B cell (primary cell): Measurements from ENCODE around the gene PRELID3B. TPM values are rescaled to one million over a fixed set of nuclear protein-coding genes. Genes with fewer than 3 reads are reported as not detected.

Experiments used
- ATAC-seq: fragments of 200-7000 bp; cut with Tn5 transposase; one replicate; pipeline ENCODE4 v1.10.0; 2021; ENCODE audit warnings: low read depth, mild to moderate bottlenecking, moderate number of reproducible peaks, moderate library complexity
- CTCF ChIA-PET: fragments of 350-600 bp; sonication (Branson Sonifier 250); formaldehyde crosslinking; loops from one replicate; lab custom pipeline; 2021; ENCODE audit warnings: antibody characterized with exemption, inconsistent platforms; lab: Charles Lee
- POLR2A ChIA-PET: fragments of 350-600 bp; sonication (Branson Sonifier 250); formaldehyde crosslinking; loops from one replicate; lab custom pipeline; 2021; ENCODE audit warnings: antibody characterized with exemption; lab: Charles Lee
- DNase-seq: peaks from one replicate; pipeline ENCODE4 v3.0.0; 2013
- H2AFZ ChIP-seq: 2 replicates; pipeline ENCODE4 v1.6.1; 2012; ENCODE audit warnings: mild to moderate bottlenecking, low read depth, low read length; ENCODE audit not compliant: insufficient read depth, poor library complexity, severe bottlenecking
- H3K27ac ChIP-seq, 2 donors: 1 replicate in 1 of 2; 2 replicates in 1 of 2; pipeline ENCODE4 v1.5.1; 2012 to 2013; ENCODE audit warnings: low read length in 2 of 2, mild to moderate bottlenecking in 2 of 2, moderate library complexity in 1 of 2
- H3K27me3 ChIP-seq, 4 experiments: fragments of 200-600 bp in 1 of 4; sonication (generic) in 1 of 4; replicated peaks in 1 of 4; 1 replicate in 2 of 4; 2 replicates in 2 of 4; pipeline versions ENCODE4 v1.6.1 to v1.7.0; 2013 to 2016; ENCODE audit warnings: low read length in 3 of 4, mild to moderate bottlenecking in 2 of 4, mixed read lengths in 1 of 4, moderate library complexity in 1 of 4; ENCODE audit not compliant: insufficient read depth in 4 of 4, control insufficient read depth in 3 of 4; ENCODE audit errors: control extremely low read depth in 1 of 4
- H3K36me3 ChIP-seq, 2 experiments: replicated peaks in 1 of 2; 1 replicate in 1 of 2; 2 replicates in 1 of 2; pipeline versions ENCODE4 v1.6.1 to v1.7.1; 2013; ENCODE audit warnings: low read length in 1 of 2; ENCODE audit not compliant: insufficient read depth in 2 of 2, control insufficient read depth in 1 of 2; ENCODE audit errors: control extremely low read depth in 1 of 2, extremely low read depth in 1 of 2
- H3K4me1 ChIP-seq, 2 donors: fragments of 200-600 bp in 1 of 2; sonication (generic) in 1 of 2; 1 replicate in 1 of 2; 2 replicates in 1 of 2; pipeline versions ENCODE4 v1.5.1 to v1.6.1; 2013 to 2017; ENCODE audit warnings: low read length in 2 of 2; ENCODE audit not compliant: control insufficient read depth in 2 of 2, insufficient read depth in 2 of 2
- H3K4me2 ChIP-seq: replicated peaks from 2 replicates; pipeline ENCODE3; 2012; ENCODE audit warnings: mild to moderate bottlenecking, low read depth, low read length; ENCODE audit not compliant: poor library complexity, severe bottlenecking
- H3K4me3 ChIP-seq, 5 experiments: fragments of 200-600 bp in 1 of 5; sonication (generic) in 1 of 5; 1 replicate in 3 of 5; 2 replicates in 2 of 5; pipeline versions ENCODE4 v1.5.1 to v1.7.0; 2011 to 2016; ENCODE audit warnings: low read length in 4 of 5, mild to moderate bottlenecking in 4 of 5, low read depth in 2 of 5, control low read depth in 1 of 5, moderate library complexity in 1 of 5; ENCODE audit not compliant: insufficient read depth in 1 of 5; ENCODE audit errors: control extremely low read depth in 1 of 5, extremely low read depth in 1 of 5
- H3K79me2 ChIP-seq: fragments of 200-600 bp; sonication (generic); one replicate; pipeline ENCODE4 v1.6.0; 2016; ENCODE audit warnings: low read length; ENCODE audit not compliant: control insufficient read depth, insufficient read depth
- H3K9ac ChIP-seq: fragments of 200-600 bp; sonication (generic); 2 replicates; pipeline ENCODE4 v1.6.1; 2017; ENCODE audit warnings: mild to moderate bottlenecking, low read length, moderate library complexity
- H3K9me3 ChIP-seq, 3 donors: one replicate each; pipeline versions ENCODE4 v1.6.1 to v1.7.1; 2013; ENCODE audit warnings: low read length in 2 of 3; ENCODE audit not compliant: control insufficient read depth in 2 of 3, insufficient read depth in 1 of 3; ENCODE audit errors: control extremely low read depth in 1 of 3
- H4K20me1 ChIP-seq: 2 replicates; pipeline ENCODE4 v1.6.0; 2012; ENCODE audit warnings: mild to moderate bottlenecking, low read length; ENCODE audit not compliant: insufficient read depth, control insufficient read depth, poor library complexity, severe bottlenecking
- H3K27ac Mint-ChIP-seq: one replicate; pipeline ENCODE4 v1.8.0; 2021; ENCODE audit warnings: mixed read lengths
- H3K27me3 Mint-ChIP-seq: one replicate; pipeline ENCODE4 v1.8.0; 2021; ENCODE audit warnings: mixed read lengths
- H3K4me1 Mint-ChIP-seq: one replicate; pipeline ENCODE4 v1.8.0; 2021; ENCODE audit warnings: mixed read lengths
- H3K4me3 Mint-ChIP-seq: one replicate; pipeline ENCODE4 v1.8.0; 2021; ENCODE audit warnings: mixed read lengths
- H3K9me3 Mint-ChIP-seq: one replicate; pipeline ENCODE4 v1.8.0; 2022; ENCODE audit warnings: mixed read lengths; ENCODE audit not compliant: insufficient read depth
- CTCF ChIP-seq: fragments of 200-600 bp; IDR thresholded peaks from one replicate; pipeline ENCODE4 v1.8.0; 2022; ENCODE audit warnings: antibody characterized with exemption, mild to moderate bottlenecking
- EZH2 ChIP-seq: IDR thresholded peaks from 2 replicates; pipeline ENCODE4 v1.6.1; 2012; ENCODE audit warnings: borderline replicate concordance, low read depth, mild to moderate bottlenecking, moderate library complexity, low read length; ENCODE audit not compliant: insufficient read depth, poor library complexity, severe bottlenecking
- WGBS: methylation state at CpG from one replicate; pipeline ENCODE4 v1.1.5; 2013; ENCODE audit warnings: missing lambda C conversion rate; ENCODE audit not compliant: insufficient coverage; 5-methylcytosine and 5-hydroxymethylcytosine counted together
- intact Hi-C: fragments of 100-400 bp; cut with micrococcal nuclease; formaldehyde crosslinking; loops from one replicate; pipeline ENCODE4 v1.10.0; 2022
- polyA plus RNA-seq: library from polyadenylated mRNA; depleted of rRNA; stranded (reverse); fragments of >200 nt; gene quantifications from 2 replicates; pipeline ENCODE4 v1.2.3, GENCODE V29; 2012
- total RNA-seq, 2 donors: library from RNA; stranded (reverse); fragments of 120-200 nt in 1 of 2; gene quantifications; 1 replicate in 1 of 2; 2 replicates in 1 of 2; pipeline versions ENCODE4 v1.2.3 to v1.2.4, GENCODE V29; 2013 to 2022

Gene PRELID3B
- total and polyA plus RNA-seq, 2 donors (not counting 1 experiment from before 2014, with no cell fraction given) = 24.1 to 46.8 TPM

DNA sequence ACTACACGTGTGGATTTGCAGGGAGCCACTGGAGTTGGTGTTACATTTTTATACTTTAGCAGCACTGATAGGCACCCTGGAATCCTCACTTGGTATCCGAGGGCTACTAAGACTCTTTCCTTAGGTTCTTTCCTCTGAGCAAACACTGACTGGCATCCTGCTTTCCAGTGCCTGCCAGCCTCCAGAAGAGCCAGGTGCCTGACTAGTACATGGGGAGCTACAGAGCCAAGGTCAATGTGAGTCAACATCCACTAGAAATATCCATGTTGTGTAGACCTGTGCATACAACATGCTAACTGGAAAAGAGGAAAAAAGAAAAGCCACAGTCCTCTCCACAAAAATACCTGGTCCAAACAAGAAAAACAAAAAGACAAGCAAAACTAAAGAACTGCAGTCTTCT lies 17.5 kb downstream of the PRELID3B start:
- Mint-ChIP-seq H3K27me3 (no peaks in the 10 kb centered on the region), H3K4me3 (no peak overlapping the region), H3K4me1 (peaks cover 44% of the 10 kb centered on the region), H3K27ac (no peak overlapping the region), H3K9me3 (no peaks in the 10 kb centered on the region)
- POLR2A ChIA-PET = no interaction called here
- 100% methylated on average over 2 of the region's 2 CpGs for WGBS
- no peak for ATAC-seq
- no peak for DNase-seq
- Histone ChIP-seq H3K9ac (no peak overlapping the region), H4K20me1 (peaks cover 58% of the 10 kb centered on the region), H2AFZ (no peak overlapping the region), H3K4me1 (peaks cover 11 to 18% of the 10 kb centered on the region in 2 donors), H3K9me3 (no peaks in the 10 kb centered on the region), H3K36me3 (peaks cover 0 to 77% of the 10 kb centered on the region in 2 experiments), H3K79me2 (peaks cover 57% of the 10 kb centered on the region), H3K4me3 (no peak overlapping the region), H3K27me3 (no peaks in the 10 kb centered on the region), H3K4me2 (no peak overlapping the region), H3K27ac (no peak overlapping the region)
- intact Hi-C loops = no loop called here
- TF ChIP-seq EZH2 = no peak
- no peak for TF ChIP-seq CTCF
- CTCF ChIA-PET = no interaction called here

GRCh38 chr20:59024111-59024530 lies 18.5 kb downstream of the PRELID3B start:
- no peak for TF ChIP-seq CTCF
- TF ChIP-seq EZH2 = no peak
- Histone ChIP-seq H3K9me3 (no peaks in the 10 kb centered on the region), H3K4me3 (no peak overlapping the region), H3K9ac (no peak overlapping the region), H3K36me3 (peaks cover 0 to 67% of the 10 kb centered on the region in 2 experiments), H3K4me1 (peaks cover 7 to 8% of the 10 kb centered on the region in 2 donors), H3K79me2 (peaks cover 54% of the 10 kb centered on the region), H4K20me1 (peaks cover 49% of the 10 kb centered on the region), H3K4me2 (no peak overlapping the region), H3K27ac (no peak overlapping the region), H2AFZ (no peak overlapping the region), H3K27me3 (no peaks in the 10 kb centered on the region)
- H3K27me3 Mint-ChIP-seq = no peaks in the 10 kb centered on the region
- no peaks in the 10 kb centered on the region for H3K9me3 Mint-ChIP-seq
- H3K27ac Mint-ChIP-seq = peak overlapping the region; percentile 41
- 95% methylated on average over 24 of the region's 24 CpGs for WGBS
- ChIA-PET CTCF (no interaction called here), POLR2A (no interaction called here)
- H3K4me3 Mint-ChIP-seq = no peak overlapping the region
- peaks cover 34% of the 10 kb centered on the region for H3K4me1 Mint-ChIP-seq
- DNase-seq = no peak
- no peak for ATAC-seq
- intact Hi-C loops = no loop called here
